COLO829 (cell line): Measurements from ENCODE around the gene TEN1.
"Not testable (repeated sequence)": the region's sequence is repeated elsewhere in the genome, so short reads cannot be mapped to it uniquely, and the experiment has no call there.

Source experiments
- DNase-seq: peaks from one replicate; pipeline ENCODE4 v3.0.0; 2012; ENCODE audit warnings: low spot score

Gene TEN1

GRCh38 chr17:76027159-76027839, 48.3 kb downstream of the TEN1 start, which contains the start of gene EVPL:
TSS of gene EVPL (minus strand) at chr17:76027306. CDS start at chr17:76027198, 108 bp downstream.
- DNase-seq, result no peak

- no peak for DNase-seq
Observed at GRCh38 chr17:76032073-76032779, 53.2 kb downstream of the TEN1 start.

- DNase-seq, result no peak
Observed at GRCh38 chr17:76032780-76033108, 53.7 kb downstream of the TEN1 start.

GRCh38 chr17:76033139-76033538, 54.1 kb downstream of the TEN1 start:
- no peak for DNase-seq

GRCh38 chr17:76034428-76035350, 55.6 kb downstream of the TEN1 start:
- DNase-seq, result no peak

GRCh38 chr17:76036497-76037261, 57.6 kb downstream of the TEN1 start:
- no peak for DNase-seq

GRCh38 chr17:76038050-76038449, 59.0 kb downstream of the TEN1 start:
- no peak for DNase-seq

- no peak for DNase-seq
Observed at GRCh38 chr17:76039121-76039520, 60.1 kb downstream of the TEN1 start.

GRCh38 chr17:76040376-76040775, 61.3 kb downstream of the TEN1 start:
- DNase-seq, result no peak

- not testable (repeated sequence) for DNase-seq
Observed at GRCh38 chr17:76042868-76043267, 63.8 kb downstream of the TEN1 start.

GRCh38 chr17:76044475-76045007, 65.5 kb downstream of the TEN1 start:
- not testable (repeated sequence) for DNase-seq

GRCh38 chr17:76046064-76046463, 67.0 kb downstream of the TEN1 start:
- DNase-seq, result no peak

GRCh38 chr17:76048025-76048605, 69.1 kb downstream of the TEN1 start:
- DNase-seq, result no peak

- no peak for DNase-seq
Observed at GRCh38 chr17:76048711-76049110, 69.7 kb downstream of the TEN1 start.

- no peak for DNase-seq
Observed at GRCh38 chr17:76049239-76049638, 70.2 kb downstream of the TEN1 start.

GRCh38 chr17:76049836-76050537, 70.9 kb downstream of the TEN1 start:
- DNase-seq, result no peak
